ENCODE data around the gene TSHZ2.

The TSHZ2 gene

GRCh38 chr20:53141201-53142050 lies 169.3 kb downstream of the TSHZ2 start:
- no peak for DNase-seq

- no peak for DNase-seq
Measured at GRCh38 chr20:53142225-53143127, 170.3 kb downstream of the TSHZ2 start.

GRCh38 chr20:53146201-53146891 lies 174.2 kb downstream of the TSHZ2 start:
- peak; percentile 73 to 75 for DNase-seq

DNA sequence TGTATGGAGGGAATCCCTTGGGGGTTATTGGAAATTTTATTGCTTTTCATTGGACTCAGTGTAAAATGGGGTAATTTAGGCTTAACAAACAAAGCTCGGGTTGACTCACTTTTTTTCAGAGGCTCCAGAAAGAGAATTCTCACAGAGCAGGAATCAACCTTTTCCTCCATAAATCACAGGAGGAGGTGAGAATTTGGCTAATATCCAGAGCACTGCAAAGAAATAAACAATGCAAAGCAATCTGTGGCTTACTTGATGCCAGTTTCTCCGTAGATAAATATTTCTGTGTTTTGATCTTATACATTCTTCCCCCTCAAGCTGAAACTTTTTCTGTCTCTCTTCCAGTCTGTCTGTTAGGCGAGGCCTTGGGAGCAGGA lies 176.6 kb downstream of the TSHZ2 start:
- DNase-seq: no peak

DNA sequence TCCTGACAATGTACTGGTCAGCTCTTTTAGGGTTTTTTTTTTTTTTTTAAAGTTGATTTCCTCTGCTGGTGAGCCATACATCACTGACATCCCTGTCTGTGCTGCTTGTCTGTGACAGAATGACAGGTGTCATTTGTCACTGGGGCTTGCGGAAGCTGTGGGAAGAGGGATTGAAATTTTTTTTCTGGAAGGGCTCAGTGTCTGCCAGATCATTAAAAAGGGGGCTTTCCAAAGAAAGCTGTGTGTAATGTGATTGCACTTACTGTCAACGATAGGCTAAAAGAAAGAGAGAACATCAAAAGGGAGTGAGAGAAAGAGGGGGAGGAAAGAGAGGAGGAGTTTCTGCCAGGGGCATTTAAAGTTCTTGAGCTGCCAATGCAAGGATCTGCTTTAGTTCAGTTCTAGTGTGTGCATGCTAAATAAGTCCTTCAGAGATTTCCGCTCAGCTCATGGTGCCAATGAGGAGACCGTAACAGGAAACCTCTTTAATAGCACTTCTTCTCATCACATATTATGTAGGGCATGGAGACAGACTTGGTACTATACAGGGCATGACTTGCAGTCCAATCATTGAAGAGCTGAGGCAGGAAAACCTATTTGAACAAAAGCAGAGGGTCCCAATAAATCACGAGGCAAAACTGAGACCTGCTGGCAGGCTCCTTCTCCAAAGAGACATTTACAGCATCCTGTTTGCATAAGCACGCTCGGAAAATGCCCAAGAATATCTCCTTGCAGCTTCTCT lies 177.2 kb downstream of the TSHZ2 start:
- DNase-seq: no peak

- no peak for DNase-seq
Measured at GRCh38 chr20:53149890-53150205, 177.7 kb downstream of the TSHZ2 start.

GRCh38 chr20:53150532-53150931 lies 178.4 kb downstream of the TSHZ2 start:
- no peak for DNase-seq

DNA sequence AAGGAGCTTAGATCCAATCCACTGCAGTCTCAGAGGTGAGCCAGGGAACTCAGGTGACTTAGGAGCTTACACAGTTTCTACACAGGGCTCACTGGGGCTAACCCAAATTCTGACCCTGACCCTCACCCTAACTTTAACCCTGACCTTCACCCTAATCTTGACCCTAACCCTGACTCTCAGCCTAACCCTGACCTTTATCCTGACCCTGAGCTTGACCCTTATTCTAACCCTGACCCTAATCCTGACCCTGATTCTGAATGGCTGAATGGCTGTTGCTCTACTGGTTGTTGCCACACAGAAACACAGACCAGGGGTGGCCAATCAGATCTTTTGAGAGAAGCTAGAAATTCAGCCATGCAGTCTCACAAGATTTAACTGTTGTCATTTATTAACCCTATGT lies 180.1 kb downstream of the TSHZ2 start:
- no peak for DNase-seq

- no peak for DNase-seq
Measured at GRCh38 chr20:53154540-53154939, 182.4 kb downstream of the TSHZ2 start.

DNA sequence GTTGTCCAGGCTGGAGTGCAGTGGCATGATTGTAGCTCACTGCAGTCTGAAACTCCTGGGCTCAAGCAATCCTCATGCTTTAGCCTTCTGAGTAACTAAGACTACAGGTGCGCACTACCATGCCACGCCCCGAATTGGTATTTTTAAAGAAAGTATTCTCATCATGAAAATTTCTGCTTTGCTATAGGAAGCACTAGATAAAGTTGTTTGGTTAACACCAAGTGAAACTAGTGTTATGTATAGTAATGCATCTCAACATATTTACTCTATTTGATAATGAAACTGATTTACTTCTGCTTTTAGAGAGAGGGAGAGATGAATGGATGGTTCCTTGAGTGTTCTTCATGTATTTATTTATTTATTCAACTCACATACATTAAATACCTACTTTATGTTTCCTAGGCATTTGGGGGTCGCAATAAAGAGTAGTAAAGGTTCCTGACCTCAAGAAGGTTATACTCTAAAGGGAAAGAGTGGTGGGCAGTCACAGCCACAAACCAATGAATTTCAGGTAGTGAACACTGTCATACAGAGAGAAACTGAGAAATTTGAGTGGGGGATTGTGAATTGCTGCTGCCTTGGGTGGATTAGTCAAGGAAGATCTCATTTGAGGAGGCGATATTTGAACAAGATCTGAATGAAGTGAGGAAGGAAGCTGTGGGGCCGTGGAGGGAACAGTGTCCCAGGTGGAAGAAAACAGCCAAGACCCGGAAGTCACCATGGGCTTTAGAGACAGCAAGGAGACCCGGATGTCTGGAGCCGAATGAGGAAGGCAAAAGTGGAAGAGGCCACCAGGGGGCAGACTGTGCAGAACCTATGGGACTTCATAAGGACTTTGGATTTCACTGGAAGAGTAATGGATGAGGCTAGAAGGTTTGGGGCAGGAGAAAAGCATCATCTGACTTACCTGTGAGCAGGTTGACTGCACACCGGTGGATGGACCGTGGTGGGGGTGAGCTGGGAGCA lies 185.6 kb downstream of the TSHZ2 start:
- peak; percentile 55 to 61 for DNase-seq

DNA sequence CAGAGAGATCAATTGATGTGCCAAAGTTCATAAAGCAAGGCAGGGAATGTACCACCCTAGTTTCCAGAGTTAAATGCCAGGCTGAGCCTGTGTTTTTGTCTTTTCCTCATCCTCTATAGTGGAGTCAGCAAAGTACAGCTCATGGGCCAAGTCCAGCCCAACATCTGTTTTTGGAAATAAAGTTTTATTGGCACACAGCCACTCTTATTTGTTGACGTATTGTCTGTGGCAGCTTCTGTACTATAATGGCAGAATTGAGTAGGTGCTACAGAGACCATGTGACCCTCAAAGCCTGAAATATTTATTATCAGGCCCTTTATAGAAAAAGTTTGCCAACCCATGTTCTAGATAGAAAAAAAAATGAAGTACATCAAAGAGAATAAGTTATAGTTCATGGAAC lies 187.0 kb downstream of the TSHZ2 start:
- DNase-seq: no peak

GRCh38 chr20:53161073-53161472 lies 188.9 kb downstream of the TSHZ2 start:
- DNase-seq: no peak

DNA sequence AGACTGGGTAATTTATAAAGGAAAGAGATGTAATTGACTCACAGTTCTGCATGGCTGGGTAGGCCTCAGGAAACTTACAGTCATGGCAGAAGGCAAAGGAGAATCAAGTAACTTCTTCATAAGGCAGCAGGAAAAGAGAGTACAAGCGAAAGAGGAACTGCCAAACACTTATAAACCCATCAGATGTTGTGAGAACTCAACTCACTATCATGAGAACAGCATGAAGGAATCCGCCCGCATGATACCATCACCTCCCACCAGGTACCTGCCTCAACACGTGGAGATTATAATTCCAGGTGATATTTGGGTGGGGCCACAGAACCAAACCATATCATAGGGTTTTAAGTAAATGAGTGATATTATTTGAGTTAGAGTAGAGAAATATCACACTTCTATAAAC lies 189.3 kb downstream of the TSHZ2 start:
- DNase-seq: no peak

DNA sequence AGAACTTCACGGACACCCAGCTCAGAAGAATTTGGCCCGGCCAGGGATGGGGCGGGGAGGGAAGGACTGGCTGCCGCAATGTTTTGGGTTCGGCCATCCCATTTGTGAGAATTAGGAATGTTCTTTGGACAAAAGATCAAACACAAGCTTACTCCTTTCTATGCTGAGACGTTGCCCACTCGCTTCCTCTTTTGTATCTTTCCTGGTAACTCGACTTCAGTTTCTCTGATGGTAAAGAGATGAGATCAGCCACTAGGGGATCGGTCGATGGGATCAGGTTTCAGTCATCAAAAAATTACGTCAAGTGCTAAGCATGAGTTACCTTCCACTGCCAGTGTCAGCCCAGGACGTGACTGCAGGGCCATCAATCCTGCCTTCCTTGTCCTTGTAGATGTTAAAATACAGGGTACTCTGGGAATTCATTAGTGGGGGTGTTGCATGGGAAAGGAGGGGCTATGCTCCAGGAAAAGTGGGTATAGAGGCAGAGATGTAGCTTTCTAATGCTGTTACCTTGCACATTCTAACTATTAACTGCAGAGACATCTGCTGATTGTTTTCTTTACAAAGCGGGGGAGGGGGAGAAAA lies 190.2 kb downstream of the TSHZ2 start:
- DNase-seq: no peak

DNA sequence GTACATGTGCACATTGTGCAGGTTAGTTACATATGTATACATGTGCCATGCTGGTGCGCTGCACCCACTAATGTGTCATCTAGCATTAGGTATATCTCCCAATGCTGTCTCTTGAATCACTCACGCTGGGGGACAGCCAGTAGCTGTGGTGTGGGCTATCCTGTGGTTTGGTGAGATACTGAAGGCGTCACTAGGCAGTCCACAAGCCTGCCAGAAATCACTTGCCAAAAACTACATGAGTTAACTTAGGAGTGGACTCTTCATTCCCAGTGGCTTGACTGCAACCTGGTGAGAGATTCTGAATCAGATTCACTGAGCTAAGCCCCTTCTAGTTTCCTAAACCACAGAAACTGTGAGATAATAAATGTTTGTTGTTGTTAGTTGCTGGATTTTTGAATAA lies 191.3 kb downstream of the TSHZ2 start:
- DNase-seq: no peak

DNA sequence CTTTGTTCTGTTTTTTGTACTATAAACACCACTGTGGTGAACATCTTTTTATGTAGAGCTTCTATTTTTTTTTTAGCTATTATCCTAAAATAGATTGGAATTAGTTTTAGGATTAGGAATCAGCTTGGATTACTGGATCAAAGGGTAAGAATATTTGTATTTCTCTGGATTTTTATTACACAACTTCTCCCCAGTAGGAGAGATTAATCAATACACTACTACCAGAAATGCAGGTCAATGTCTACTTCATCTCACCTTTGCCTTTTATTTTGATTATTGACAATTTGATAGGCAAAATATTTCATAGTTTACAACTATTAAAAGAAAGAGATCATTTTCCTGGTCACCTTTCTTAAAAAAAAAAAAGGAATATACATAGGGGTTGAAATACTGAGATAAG lies 191.9 kb downstream of the TSHZ2 start:
- no peak for DNase-seq

- no peak for DNase-seq
Measured at GRCh38 chr20:53165452-53165851, 193.3 kb downstream of the TSHZ2 start.

GRCh38 chr20:53168491-53168890 lies 196.3 kb downstream of the TSHZ2 start:
- DNase-seq: no peak

GRCh38 chr20:53170196-53170595 lies 198.0 kb downstream of the TSHZ2 start:
- no peak for DNase-seq

GRCh38 chr20:53171065-53171464 lies 198.9 kb downstream of the TSHZ2 start:
- DNase-seq: no peak

- DNase-seq: no peak
Measured at GRCh38 chr20:53174454-53174853, 202.3 kb downstream of the TSHZ2 start.
